IMR-90 (cell line): ENCODE data around the gene ARSB. TPM values are rescaled to one million over a fixed set of nuclear protein-coding genes. Genes with fewer than 3 reads are reported as not detected.

Experiments
- ATAC-seq: fragments of 200-7000 bp; cut with Tn5 transposase; 2 replicates; pipeline ENCODE4 v1.9.1; 2020; ENCODE audit warnings: low read depth, mild to moderate bottlenecking, moderate library complexity
- BruUV-seq: library from RNA; stranded (reverse); fragments of 400-500 nt; replicated peaks from 2 replicates; lab custom pipeline; 2021; lab: Mats Ljungman, UMichigan
- CTCF ChIA-PET: fragments of 300-600 bp; formaldehyde crosslinking; extraction: SDS; loops from one replicate; lab custom pipeline; 2021; ENCODE audit warnings: antibody characterized with exemption; lab: Yijun Ruan, JAX
- POLR2A ChIA-PET: fragments of 300-600 bp; sonication (Branson Sonifier 250); formaldehyde crosslinking; loops from one replicate; lab custom pipeline; 2022; ENCODE audit warnings: antibody characterized with exemption; ENCODE audit not compliant: unreplicated experiment; lab: Charles Lee
- DNase-seq: peaks from one replicate; pipeline ENCODE4 v3.0.0; 2013
- H2AFZ ChIP-seq: replicated peaks from 2 replicates; pipeline ENCODE3; 2013; ENCODE audit warnings: low read length, mild to moderate bottlenecking; ENCODE audit not compliant: poor library complexity
- H2AK5ac ChIP-seq: 2 replicates; pipeline ENCODE4 v1.6.1; 2013; ENCODE audit warnings: low read depth, low read length, inconsistent platforms
- H2AK9ac ChIP-seq: replicated peaks from 2 replicates; pipeline ENCODE3; 2013; ENCODE audit warnings: mild to moderate bottlenecking, low read depth, low read length, moderate library complexity; ENCODE audit not compliant: poor library complexity
- H2BK120ac ChIP-seq: 2 replicates; pipeline ENCODE4 v1.6.1; 2013; ENCODE audit warnings: low read depth, low read length, inconsistent platforms
- H2BK15ac ChIP-seq: 3 replicates; pipeline ENCODE4 v1.6.1; 2013; ENCODE audit warnings: low read depth, low read length, inconsistent platforms
- H2BK20ac ChIP-seq: 2 replicates; pipeline ENCODE4 v1.6.1; 2013; ENCODE audit warnings: low read depth, mild to moderate bottlenecking, inconsistent platforms, low read length, moderate library complexity
- H2BK5ac ChIP-seq: 2 replicates; pipeline ENCODE4 v1.6.1; 2013; ENCODE audit warnings: mild to moderate bottlenecking, low read depth, low read length, inconsistent platforms; ENCODE audit not compliant: poor library complexity, severe bottlenecking
- H3K14ac ChIP-seq: replicated peaks from 2 replicates; pipeline ENCODE4 v1.6.1; 2013; ENCODE audit warnings: low read depth, low read length, inconsistent platforms
- H3K18ac ChIP-seq: 2 replicates; pipeline ENCODE4 v1.6.1; 2013; ENCODE audit warnings: low read depth, low read length, control low read depth
- H3K23ac ChIP-seq: 2 replicates; pipeline ENCODE4 v1.6.1; 2013; ENCODE audit warnings: low read depth, low read length, inconsistent platforms
- H3K27ac ChIP-seq: 2 replicates; pipeline ENCODE4 v1.5.1; 2013; ENCODE audit warnings: mild to moderate bottlenecking, control low read depth, low read length; ENCODE audit not compliant: insufficient read depth
- H3K27me3 ChIP-seq: 2 replicates; pipeline ENCODE4 v1.6.1; 2013; ENCODE audit warnings: low read length; ENCODE audit not compliant: control insufficient read depth, insufficient read depth
- H3K36me3 ChIP-seq: 2 replicates; pipeline ENCODE4 v1.6.1; 2013; ENCODE audit warnings: low read length, mixed read lengths; ENCODE audit not compliant: control insufficient read depth, insufficient read depth
- H3K4ac ChIP-seq: 2 replicates; pipeline ENCODE4 v1.6.1; 2013; ENCODE audit warnings: low read depth, low read length, inconsistent platforms
- H3K4me1 ChIP-seq: 2 replicates; pipeline ENCODE4 v1.6.1; 2013; ENCODE audit warnings: low read length, mixed read lengths; ENCODE audit not compliant: control insufficient read depth, insufficient read depth
- H3K4me2 ChIP-seq: 2 replicates; pipeline ENCODE4 v1.6.1; 2013; ENCODE audit warnings: low read depth, mild to moderate bottlenecking, control low read depth, low read length, moderate library complexity
- H3K4me3 ChIP-seq: 2 replicates; pipeline ENCODE4 v1.5.1; 2013; ENCODE audit warnings: low read depth, mild to moderate bottlenecking, control low read depth, low read length, moderate library complexity; ENCODE audit not compliant: insufficient read depth
- H3K56ac ChIP-seq: 2 replicates; pipeline ENCODE4 v1.6.1; 2013; ENCODE audit warnings: low read length, inconsistent platforms; ENCODE audit not compliant: insufficient read depth; ENCODE audit errors: extremely low read depth
- H3K79me1 ChIP-seq, 2 experiments: 2 replicates each; pipeline ENCODE4 v1.6.1; 2013; ENCODE audit warnings: low read length in 2 of 2, inconsistent platforms in 1 of 2, low read depth in 1 of 2
- H3K9ac ChIP-seq: 2 replicates; pipeline ENCODE4 v1.6.1; 2013; ENCODE audit warnings: low read depth, low read length, control low read depth
- H3K9me1 ChIP-seq: 2 replicates; pipeline ENCODE4 v1.6.1; 2013; ENCODE audit warnings: low read length, inconsistent platforms; ENCODE audit not compliant: insufficient read depth
- H3K9me3 ChIP-seq: 2 replicates; pipeline ENCODE4 v1.6.1; 2013; ENCODE audit warnings: low read length; ENCODE audit not compliant: control insufficient read depth, insufficient read depth
- H4K20me1 ChIP-seq: 2 replicates; pipeline ENCODE4 v1.6.1; 2013; ENCODE audit warnings: low read length, inconsistent platforms; ENCODE audit not compliant: insufficient read depth
- H4K5ac ChIP-seq: 2 replicates; pipeline ENCODE4 v1.6.1; 2013; ENCODE audit warnings: mild to moderate bottlenecking, low read depth, low read length, control low read depth
- H4K8ac ChIP-seq, 2 experiments: 2 replicates each; pipeline ENCODE4 v1.6.1; 2013; ENCODE audit warnings: low read depth in 2 of 2, low read length in 2 of 2, control low read depth in 1 of 2, inconsistent platforms in 1 of 2
- H4K91ac ChIP-seq: 2 replicates; pipeline ENCODE4 v1.6.1; 2013; ENCODE audit warnings: low read depth, low read length, inconsistent platforms; ENCODE audit not compliant: insufficient read depth
- CEBPB ChIP-seq: IDR thresholded peaks from 2 replicates; pipeline ENCODE4 v1.6.1; 2012; ENCODE audit warnings: low read depth, low read length, improper control_type of control experiment
- CHD1 ChIP-seq: IDR thresholded peaks from 2 replicates; pipeline ENCODE4 v1.6.1; 2012; ENCODE audit warnings: low read depth, low read length, improper control_type of control experiment
- POLR2A ChIP-seq: IDR thresholded peaks from 2 replicates; pipeline ENCODE4 v1.6.1; 2012; ENCODE audit warnings: mild to moderate bottlenecking, low read depth, low read length
- RAD21 ChIP-seq: IDR thresholded peaks from 2 replicates; pipeline ENCODE4 v1.6.1; 2012; ENCODE audit warnings: low read length, improper control_type of control experiment
- SMC3 ChIP-seq: fragments of 150-350 bp; IDR thresholded peaks from 2 replicates; pipeline ENCODE4 v1.6.1; 2016; ENCODE audit warnings: low read depth, mild to moderate bottlenecking, antibody characterized with exemption, low read length, moderate library complexity
- USF2 ChIP-seq: fragments of 150-350 bp; IDR thresholded peaks from 2 replicates; pipeline ENCODE4 v1.6.1; 2017; ENCODE audit warnings: mild to moderate bottlenecking, antibody characterized with exemption, low read length, low read depth
- WGBS, 2 experiments: methylation state at CpG; one replicate each; pipeline versions ENCODE4 v1.1.5 to v1.1.7; 2013; ENCODE audit warnings: missing lambda C conversion rate in 2 of 2; ENCODE audit not compliant: insufficient read length in 1 of 2; ENCODE audit errors: extremely low coverage in 2 of 2; 5-methylcytosine and 5-hydroxymethylcytosine counted together
- dilution Hi-C: fragments of 300-500 bp; cut with HindIII; formaldehyde crosslinking; loops from one replicate; pipeline ENCODE4 v1.14.3; 2018; ENCODE audit warnings: low sequenced_read_pairs; ENCODE audit not compliant: unreplicated experiment
- in situ Hi-C: fragments of 300-500 bp; cut with MboI; formaldehyde crosslinking; loops from 3 replicates; pipeline ENCODE4 v1.14.3; 2019; ENCODE audit warnings: low sequenced_read_pairs, inconsistent platforms, mixed read lengths
- intact Hi-C: fragments of 100-400 bp; cut with micrococcal nuclease; formaldehyde crosslinking; loops from 2 replicates; pipeline ENCODE4 v1.10.0; 2022
- polyA plus RNA-seq, 3 experiments: library from polyadenylated mRNA; depleted of rRNA; stranded (reverse); fragments of >200 nt; gene quantifications; 2 replicates each; pipeline ENCODE4 v1.2.3, GENCODE V29; 2012; ENCODE audit warnings: low replicate concordance in 1 of 3
- total RNA-seq: library from RNA; depleted of rRNA; stranded (reverse); fragments of >200 nt; gene quantifications from 2 replicates; pipeline ENCODE4 v1.2.3, GENCODE V29; 2012

Gene ARSB
- total and polyA plus RNA-seq, 2 of the 4 experiments (the other 2 are of a cell fraction), result 16.0 to 16.3 TPM

- Histone ChIP-seq H2BK120ac (no peak overlapping the region), H2BK15ac (no peak overlapping the region), H3K27ac (no peak overlapping the region), H2AK9ac (no peak overlapping the region), H3K4me2 (no peak overlapping the region), H4K8ac (no peak overlapping the region), H3K23ac (no peak overlapping the region), H3K18ac (no peak overlapping the region), H3K9ac (no peak overlapping the region), H3K9me3 (0 out of 2 replicates have a peak, but pooled peaks cover 2% of the 10 kb centered on the region), H3K27me3 (no peaks in the 10 kb centered on the region), H2AFZ (no peak overlapping the region), H2AK5ac (no peak overlapping the region), H2BK5ac (no peak overlapping the region), H3K4me3 (no peak overlapping the region), H3K56ac (no peak overlapping the region), H2BK20ac (no peak overlapping the region), H4K91ac (no peak overlapping the region), H3K4ac (no peak overlapping the region), H3K4me1 (no peaks in the 10 kb centered on the region), H3K36me3 (no peaks in the 10 kb centered on the region), H4K5ac (no peak overlapping the region), H3K14ac (no peak overlapping the region), H4K20me1 (no peaks in the 10 kb centered on the region), H3K9me1 (no peaks in the 10 kb centered on the region), H3K79me1 (no peaks in the 10 kb centered on the region)
- TF ChIP-seq USF2 (no peak), RAD21 (no peak), POLR2A (no peak), SMC3 (no peak), CHD1 (no peak), CEBPB (no peak)
- intact Hi-C loops (no loop called here), in situ Hi-C loops (no loop called here), dilution Hi-C loops (no loop called here)
- ATAC-seq (no peak), DNase-seq (no peak)
- no TSS peak for BruUV-seq
- WGBS, 2 experiments, result no CpG with 5 or more reads among the region's 2 CpGs
- CTCF ChIA-PET, result interaction anchor here (0.5 kb wide), 1 partner anchor 1594 kb away, joined by 3 read pairs; no protein-coding TSS in a partner anchor
- POLR2A ChIA-PET, result no interaction called here
Measured at GRCh38 chr5:78992146-78992545, 7.0 kb upstream of the ARSB start.
